Cardiac fibroblast (primary cell): ENCODE data around the gene KCNB1.

Source experiments
- DNase-seq, 2 donors: peaks; one replicate each; pipeline versions ENCODE4 v3.0.0 to v3.0.0-alpha.2; 2010; ENCODE audit warnings: low read depth in 2 of 2
- H3K4me3 ChIP-seq, 2 donors: replicated peaks in 1 of 2; 1 replicate in 1 of 2; 2 replicates in 1 of 2; pipeline ENCODE4 v1.5.1; 2011; ENCODE audit warnings: low read depth in 2 of 2, low read length in 2 of 2, mild to moderate bottlenecking in 2 of 2, moderate library complexity in 1 of 2
- CTCF ChIP-seq: IDR thresholded peaks from one replicate; pipeline ENCODE4 v1.5.1; 2011; ENCODE audit warnings: low read depth, mild to moderate bottlenecking, low read length, inconsistent platforms

KCNB1 gene

GRCh38 chr20:49489688-49490087 lies 7.2 kb upstream of the KCNB1 start:
- no peak for TF ChIP-seq CTCF
- DNase-seq = no peak
- no peak overlapping the region for H3K4me3 ChIP-seq

GRCh38 chr20:49486064-49486463 lies 3.6 kb upstream of the KCNB1 start:
- DNase-seq = no peak
- H3K4me3 ChIP-seq = no peak overlapping the region
- no peak for TF ChIP-seq CTCF

GRCh38 chr20:49485563-49485962 lies 3.1 kb upstream of the KCNB1 start:
- no peak for TF ChIP-seq CTCF
- H3K4me3 ChIP-seq = no peak overlapping the region
- no peak for DNase-seq

GRCh38 chr20:49484180-49485140 lies 2.0 kb upstream of the KCNB1 start:
- H3K4me3 ChIP-seq = peak overlapping the region; percentile 35 to 50

GRCh38 chr20:49483696-49484123 lies 1.2 kb upstream of the KCNB1 start:
- no peak for TF ChIP-seq CTCF
- peak overlapping the region; percentile 15 to 37 for H3K4me3 ChIP-seq
- no peak for DNase-seq

More at GRCh38 chr20:49484180-49485140, 2.0 kb upstream of the KCNB1 start:
- TF ChIP-seq CTCF = peak; percentile 58
- DNase-seq = peak; percentile 75 to 85

GRCh38 chr20:49483018-49483695 lies 689 bp upstream of the KCNB1 start:
- peak overlapping the region; percentile 15 to 37 for H3K4me3 ChIP-seq
- DNase-seq = no peak
- no peak for TF ChIP-seq CTCF
